NT2/D1 (cell line): Measurements from ENCODE around the gene PLEKHA3.

Experiments used
- YY1 ChIP-seq: IDR thresholded peaks from 2 replicates; pipeline ENCODE4 v1.6.1; 2011; ENCODE audit not compliant: insufficient read length, insufficient read depth
- ZNF274 ChIP-seq: IDR thresholded peaks from 2 replicates; pipeline ENCODE4 v1.6.1; 2011; ENCODE audit warnings: mild to moderate bottlenecking, low read depth, low read length

- TF ChIP-seq ZNF274: no peak
- TF ChIP-seq YY1: no peak
Observed at GRCh38 chr2:178508646-178509045, 28.4 kb downstream of the PLEKHA3 start.
